ENCODE data around the gene SURF2.

Gene SURF2

DNA sequence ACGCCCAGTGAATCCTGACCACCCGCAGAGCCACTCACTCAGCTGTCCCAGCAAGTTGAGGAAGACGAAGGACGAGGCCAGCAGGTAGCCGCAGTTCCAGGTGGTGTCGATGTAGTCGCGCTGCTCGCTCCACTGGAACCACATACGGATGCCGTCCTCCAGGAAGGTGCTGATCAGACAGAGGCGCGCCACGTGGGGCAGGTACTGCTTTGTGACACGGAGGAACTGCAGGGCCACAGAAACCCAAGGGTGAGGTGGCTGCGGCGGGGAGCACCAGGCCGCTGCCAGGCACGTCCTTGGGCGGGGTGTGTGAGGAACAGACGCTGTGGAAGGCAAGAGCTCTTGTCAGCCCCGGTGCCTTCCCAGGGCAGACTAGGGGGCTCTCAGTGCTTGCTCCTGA, 10.9 kb downstream of the SURF2 start:
- H3K9ac ChIP-seq: no peak overlapping the region
- 0 out of 2 replicates have a peak, but pooled peaks cover 3% of the 10 kb centered on the region for H4K20me1 ChIP-seq (ENCODE audit: insufficient read depth)
- no peak overlapping the region for H3K27ac ChIP-seq
- H3K36me3 ChIP-seq (ENCODE audit: insufficient read depth): peaks cover 3% of the 10 kb centered on the region; the same call in 1 of the 2 replicates
- no peak overlapping the region for H2AFZ ChIP-seq (ENCODE audit: low read depth)
- no peaks in the 10 kb centered on the region for H3K27me3 ChIP-seq (ENCODE audit: insufficient read depth, low read depth)
- H3K4me2 ChIP-seq: no peak overlapping the region
- H3K4me1 ChIP-seq (ENCODE audit: low read depth, poor library complexity, severe bottlenecking): no peaks in the 10 kb centered on the region
- no peak overlapping the region for H3K4me3 ChIP-seq (IDR thresholded peaks at IDR 0.05; ENCODE audit: insufficient read depth, low read depth, low read length)
- TF ChIP-seq, protein P1, sequence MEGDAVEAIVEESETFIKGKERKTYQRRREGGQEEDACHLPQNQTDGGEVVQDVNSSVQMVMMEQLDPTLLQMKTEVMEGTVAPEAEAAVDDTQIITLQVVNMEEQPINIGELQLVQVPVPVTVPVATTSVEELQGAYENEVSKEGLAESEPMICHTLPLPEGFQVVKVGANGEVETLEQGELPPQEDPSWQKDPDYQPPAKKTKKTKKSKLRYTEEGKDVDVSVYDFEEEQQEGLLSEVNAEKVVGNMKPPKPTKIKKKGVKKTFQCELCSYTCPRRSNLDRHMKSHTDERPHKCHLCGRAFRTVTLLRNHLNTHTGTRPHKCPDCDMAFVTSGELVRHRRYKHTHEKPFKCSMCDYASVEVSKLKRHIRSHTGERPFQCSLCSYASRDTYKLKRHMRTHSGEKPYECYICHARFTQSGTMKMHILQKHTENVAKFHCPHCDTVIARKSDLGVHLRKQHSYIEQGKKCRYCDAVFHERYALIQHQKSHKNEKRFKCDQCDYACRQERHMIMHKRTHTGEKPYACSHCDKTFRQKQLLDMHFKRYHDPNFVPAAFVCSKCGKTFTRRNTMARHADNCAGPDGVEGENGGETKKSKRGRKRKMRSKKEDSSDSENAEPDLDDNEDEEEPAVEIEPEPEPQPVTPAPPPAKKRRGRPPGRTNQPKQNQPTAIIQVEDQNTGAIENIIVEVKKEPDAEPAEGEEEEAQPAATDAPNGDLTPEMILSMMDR (conservative IDR thresholded peaks at IDR 0.05; ENCODE audit: low read depth, low read length): no peak
- peaks cover 60% of the 10 kb centered on the region for H3K79me2 ChIP-seq (ENCODE audit: insufficient read depth, low read depth)

DNA sequence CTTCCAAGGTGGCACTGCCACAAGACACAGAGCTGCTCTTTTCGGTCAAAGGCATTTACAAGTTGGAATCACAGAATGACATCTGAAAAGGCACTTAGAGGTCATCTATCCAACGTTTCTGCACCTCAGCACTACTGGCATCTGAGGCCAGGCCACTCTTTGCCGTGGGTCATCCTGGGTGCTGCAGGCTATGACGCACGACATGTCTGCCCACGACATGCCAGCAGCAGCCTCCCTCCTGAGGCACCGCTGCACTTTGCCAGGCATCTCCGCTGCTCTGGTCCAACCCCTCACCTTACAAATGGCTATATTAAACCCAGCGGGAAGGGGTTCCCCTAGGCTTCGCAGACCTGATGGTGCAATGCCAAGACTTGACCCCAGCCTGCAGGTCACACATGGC, 11.4 kb downstream of the SURF2 start:
- H3K4me2 ChIP-seq: no peak overlapping the region
- peaks cover 3% of the 10 kb centered on the region; the same call in 1 of the 2 replicates for H3K36me3 ChIP-seq (ENCODE audit: insufficient read depth)
- no peak overlapping the region for H3K9ac ChIP-seq
- peaks cover 66% of the 10 kb centered on the region for H3K79me2 ChIP-seq (ENCODE audit: insufficient read depth, low read depth)
- H4K20me1 ChIP-seq (ENCODE audit: insufficient read depth): 0 out of 2 replicates have a peak, but pooled peaks cover 3% of the 10 kb centered on the region
- no peak overlapping the region for H3K4me3 ChIP-seq (IDR thresholded peaks at IDR 0.05; ENCODE audit: insufficient read depth, low read depth, low read length)
- no peaks in the 10 kb centered on the region for H3K27me3 ChIP-seq (ENCODE audit: insufficient read depth, low read depth)
- no peak overlapping the region for H2AFZ ChIP-seq (ENCODE audit: low read depth)
- H3K4me1 ChIP-seq (ENCODE audit: low read depth, poor library complexity, severe bottlenecking): no peaks in the 10 kb centered on the region
- TF ChIP-seq, protein P1 (conservative IDR thresholded peaks at IDR 0.05; ENCODE audit: low read depth, low read length): no peak
- H3K27ac ChIP-seq: no peak overlapping the region

DNA sequence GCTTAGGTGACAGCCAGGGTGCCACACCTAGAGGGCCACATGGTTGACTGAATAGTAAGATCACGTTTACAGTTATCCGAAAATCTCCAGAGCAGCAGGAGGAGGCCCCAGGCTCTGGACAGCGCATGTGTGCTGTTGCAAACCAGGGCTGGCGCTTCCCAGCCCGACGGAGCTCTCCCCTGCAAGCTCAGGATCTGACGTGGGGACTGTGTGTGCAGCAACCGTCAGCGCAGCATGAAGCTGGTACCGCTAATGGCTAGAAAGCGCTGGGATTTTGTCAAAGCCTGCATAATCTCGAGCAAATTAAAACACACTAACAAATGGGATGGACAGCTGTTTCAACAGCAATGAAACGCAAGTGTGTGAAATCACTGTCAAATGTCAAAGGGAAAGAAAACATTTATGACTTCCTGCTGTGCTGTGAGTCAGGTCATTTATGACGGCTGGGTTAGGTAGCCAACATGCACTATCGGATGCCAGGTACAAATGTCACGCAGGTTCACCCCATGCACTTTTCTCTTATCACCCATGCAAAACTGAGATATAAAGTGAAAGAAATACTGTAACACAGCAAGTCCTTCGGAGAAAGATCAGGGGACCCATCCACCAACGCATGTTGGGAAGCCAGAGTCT, 12.0 kb downstream of the SURF2 start:
- no peak overlapping the region for H3K27ac ChIP-seq
- H3K4me2 ChIP-seq: no peak overlapping the region
- TF ChIP-seq, protein P1 (conservative IDR thresholded peaks at IDR 0.05; ENCODE audit: low read depth, low read length): no peak
- 0 out of 2 replicates have a peak, but pooled peaks cover 3% of the 10 kb centered on the region for H4K20me1 ChIP-seq (ENCODE audit: insufficient read depth)
- H3K27me3 ChIP-seq (ENCODE audit: insufficient read depth, low read depth): no peaks in the 10 kb centered on the region
- no peaks in the 10 kb centered on the region for H3K4me1 ChIP-seq (ENCODE audit: low read depth, poor library complexity, severe bottlenecking)
- H3K4me3 ChIP-seq (IDR thresholded peaks at IDR 0.05; ENCODE audit: insufficient read depth, low read depth, low read length): no peak overlapping the region
- peaks cover 3% of the 10 kb centered on the region; the same call in 1 of the 2 replicates for H3K36me3 ChIP-seq (ENCODE audit: insufficient read depth)
- H3K79me2 ChIP-seq (ENCODE audit: insufficient read depth, low read depth): peaks cover 72% of the 10 kb centered on the region
- H3K9ac ChIP-seq: no peak overlapping the region
- no peak overlapping the region for H2AFZ ChIP-seq (ENCODE audit: low read depth)

DNA sequence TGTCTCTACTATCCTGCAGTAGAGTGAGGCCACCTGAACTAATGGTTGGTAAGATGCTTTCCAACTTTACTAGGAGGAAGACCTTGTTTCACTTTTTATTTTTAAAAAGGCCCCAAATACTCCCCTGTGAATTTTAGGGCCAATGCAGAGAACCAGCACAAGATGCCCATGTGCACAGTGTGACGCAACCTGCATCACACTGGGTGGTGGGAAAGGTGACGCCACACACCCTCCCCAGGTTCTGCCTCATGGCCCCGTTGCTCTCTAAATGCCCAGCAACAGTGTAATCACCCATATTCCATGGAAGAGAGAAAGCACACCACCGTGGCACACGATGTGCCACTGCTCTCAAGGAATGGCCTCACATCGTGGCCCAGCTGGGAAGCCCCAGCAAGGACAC, 13.1 kb downstream of the SURF2 start:
- H3K79me2 ChIP-seq (ENCODE audit: insufficient read depth, low read depth): peaks cover 82% of the 10 kb centered on the region
- H4K20me1 ChIP-seq (ENCODE audit: insufficient read depth): 0 out of 2 replicates have a peak, but pooled peaks cover 3% of the 10 kb centered on the region
- no peak overlapping the region for H2AFZ ChIP-seq (ENCODE audit: low read depth)
- peaks cover 3% of the 10 kb centered on the region; the same call in 1 of the 2 replicates for H3K36me3 ChIP-seq (ENCODE audit: insufficient read depth)
- TF ChIP-seq, protein P1 (conservative IDR thresholded peaks at IDR 0.05; ENCODE audit: low read depth, low read length): no peak
- no peak overlapping the region for H3K27ac ChIP-seq
- no peak overlapping the region for H3K4me2 ChIP-seq
- no peak overlapping the region for H3K9ac ChIP-seq
- no peaks in the 10 kb centered on the region for H3K27me3 ChIP-seq (ENCODE audit: insufficient read depth, low read depth)
- peaks cover 7% of the 10 kb centered on the region for H3K4me1 ChIP-seq (ENCODE audit: low read depth, poor library complexity, severe bottlenecking)
- no peak overlapping the region for H3K4me3 ChIP-seq (IDR thresholded peaks at IDR 0.05; ENCODE audit: insufficient read depth, low read depth, low read length)
